Measurements from ENCODE around the gene CDH13. TPM values are rescaled to one million over a fixed set of nuclear protein-coding genes. Genes with fewer than 3 reads are reported as not detected.

The CDH13 gene
- total and polyA plus RNA-seq, 10 of the 15 experiments (the other 5 are each of a cell fraction or from before 2014, with no cell fraction given), result under 0.01 to 0.05 TPM; not detected in 8

- TF ChIP-seq SKIL (IDR thresholded peaks at IDR 0.05; ENCODE audit: low read depth, poor library complexity, severe bottlenecking), result peak; percentile 95
- peak; percentile 89 for TF ChIP-seq RELB (IDR thresholded peaks at IDR 0.05; ENCODE audit: low read depth)
- 0 out of 2 replicates have a peak, but pooled peaks have one; percentile 32 for TF ChIP-seq HDGF (IDR thresholded peaks at IDR 0.05)
- 0 out of 2 replicates have a peak, but pooled peaks have one; percentile 56 for TF ChIP-seq MLLT1 (IDR thresholded peaks at IDR 0.05)
- 0 out of 2 replicates have a peak, but pooled peaks have one; percentile 40 for TF ChIP-seq TCF3 (IDR thresholded peaks at IDR 0.05; ENCODE audit: borderline replicate concordance, insufficient read depth, low read depth, low read length)
- TF ChIP-seq BCL11A (IDR thresholded peaks at IDR 0.05; ENCODE audit: low read depth, low read length), result peak; percentile 94
- no peak for TF ChIP-seq E4F1 (IDR thresholded peaks at IDR 0.05; ENCODE audit: borderline replicate concordance, partially characterized antibody)
- peak; percentile 95; the same call in 1 of the 2 replicates for TF ChIP-seq MTA3 (IDR thresholded peaks at IDR 0.05; ENCODE audit: borderline replicate concordance, low read length)
- TF ChIP-seq RELA (IDR thresholded peaks at IDR 0.05; ENCODE audit: borderline replicate concordance, partially characterized antibody), result peak; percentile 62
- TF ChIP-seq ZBED1 (IDR thresholded peaks at IDR 0.05; ENCODE audit: borderline replicate concordance), result peak; percentile 93
- peak; percentile 94 for TF ChIP-seq TBL1XR1 (IDR thresholded peaks at IDR 0.05; ENCODE audit: low read depth, low read length)
- peak; percentile 77 for TF ChIP-seq PKNOX1 (IDR thresholded peaks at IDR 0.05)
- no peak for TF ChIP-seq RAD51 (IDR thresholded peaks at IDR 0.05)
- TF ChIP-seq FOXM1 (IDR thresholded peaks at IDR 0.05; ENCODE audit: low read depth, low read length), result peak; percentile 98
- no peak for TF ChIP-seq SMAD5 (IDR thresholded peaks at IDR 0.05; ENCODE audit: low read depth)
- peak; percentile 25 for TF ChIP-seq SMC3 (IDR thresholded peaks at IDR 0.05; ENCODE audit: borderline replicate concordance, low read length)
- TF ChIP-seq IKZF2 (IDR thresholded peaks at IDR 0.05), result peak; percentile 93 to 94
- TF ChIP-seq SUPT20H (IDR thresholded peaks at IDR 0.05; ENCODE audit: borderline replicate concordance, control insufficient read depth, low read depth, low read length), result no peak
- TF ChIP-seq NR2F1 (conservative IDR thresholded peaks at IDR 0.05), result peak; percentile 84
- no peak for TF ChIP-seq ZNF384 (IDR thresholded peaks at IDR 0.05; ENCODE audit: borderline replicate concordance, low read depth, low read length)
- TF ChIP-seq NBN (IDR thresholded peaks at IDR 0.05), result peak; percentile 70; the same call in 1 of the 2 replicates
Observed at GRCh38 chr16:82653550-82654511, 27.1 kb downstream of the CDH13 start (continued).
